ENCODE data around the gene GRAMD1A.

The GRAMD1A gene

DNA sequence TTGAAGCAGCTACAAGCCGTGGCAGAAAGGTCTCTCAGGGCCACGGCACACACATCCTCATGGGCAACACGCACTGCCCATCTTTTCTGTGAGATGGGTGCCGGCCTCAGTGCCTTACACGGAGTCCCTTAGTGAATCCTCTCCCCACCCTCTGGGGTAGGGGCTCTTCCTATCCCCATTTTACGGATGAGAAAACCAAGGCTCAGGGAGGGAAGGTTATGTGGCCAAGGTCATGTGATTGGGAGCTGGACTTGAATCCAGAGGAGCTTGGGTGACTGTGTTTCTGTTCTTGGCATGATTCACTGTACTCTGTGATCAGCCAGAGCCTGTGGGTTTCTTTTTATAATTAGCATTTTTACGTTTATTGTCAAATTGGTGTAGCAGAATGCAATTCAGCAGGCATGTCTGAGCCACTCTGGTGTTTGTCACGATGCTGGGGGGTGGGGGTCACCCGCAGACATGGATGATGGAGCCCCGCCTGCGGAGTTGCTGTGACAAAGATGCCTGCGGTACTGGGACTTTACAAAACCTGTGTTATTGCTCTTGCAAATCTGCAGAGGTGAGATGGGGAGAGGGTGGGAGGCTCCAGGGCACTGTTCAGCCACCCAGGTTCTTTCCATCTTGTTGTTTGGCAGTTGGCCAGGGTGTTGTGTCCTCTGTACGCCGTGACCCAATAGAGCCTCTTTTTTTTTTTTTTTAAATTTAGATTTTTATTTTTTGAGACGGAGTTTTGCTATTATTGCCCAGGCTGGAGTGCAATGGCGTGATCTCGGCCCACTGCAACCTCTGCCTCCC is 34.7 kb downstream of the GRAMD1A start:
- DNase-seq (ENCODE audit: low read depth): no peak
- H3K4me3 ChIP-seq (ENCODE audit: low read length): no peak overlapping the region
- TF ChIP-seq, protein P1, sequence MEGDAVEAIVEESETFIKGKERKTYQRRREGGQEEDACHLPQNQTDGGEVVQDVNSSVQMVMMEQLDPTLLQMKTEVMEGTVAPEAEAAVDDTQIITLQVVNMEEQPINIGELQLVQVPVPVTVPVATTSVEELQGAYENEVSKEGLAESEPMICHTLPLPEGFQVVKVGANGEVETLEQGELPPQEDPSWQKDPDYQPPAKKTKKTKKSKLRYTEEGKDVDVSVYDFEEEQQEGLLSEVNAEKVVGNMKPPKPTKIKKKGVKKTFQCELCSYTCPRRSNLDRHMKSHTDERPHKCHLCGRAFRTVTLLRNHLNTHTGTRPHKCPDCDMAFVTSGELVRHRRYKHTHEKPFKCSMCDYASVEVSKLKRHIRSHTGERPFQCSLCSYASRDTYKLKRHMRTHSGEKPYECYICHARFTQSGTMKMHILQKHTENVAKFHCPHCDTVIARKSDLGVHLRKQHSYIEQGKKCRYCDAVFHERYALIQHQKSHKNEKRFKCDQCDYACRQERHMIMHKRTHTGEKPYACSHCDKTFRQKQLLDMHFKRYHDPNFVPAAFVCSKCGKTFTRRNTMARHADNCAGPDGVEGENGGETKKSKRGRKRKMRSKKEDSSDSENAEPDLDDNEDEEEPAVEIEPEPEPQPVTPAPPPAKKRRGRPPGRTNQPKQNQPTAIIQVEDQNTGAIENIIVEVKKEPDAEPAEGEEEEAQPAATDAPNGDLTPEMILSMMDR (IDR thresholded peaks at IDR 0.05; ENCODE audit: insufficient read depth, low read depth, low read length, missing control alignments): no peak

DNA sequence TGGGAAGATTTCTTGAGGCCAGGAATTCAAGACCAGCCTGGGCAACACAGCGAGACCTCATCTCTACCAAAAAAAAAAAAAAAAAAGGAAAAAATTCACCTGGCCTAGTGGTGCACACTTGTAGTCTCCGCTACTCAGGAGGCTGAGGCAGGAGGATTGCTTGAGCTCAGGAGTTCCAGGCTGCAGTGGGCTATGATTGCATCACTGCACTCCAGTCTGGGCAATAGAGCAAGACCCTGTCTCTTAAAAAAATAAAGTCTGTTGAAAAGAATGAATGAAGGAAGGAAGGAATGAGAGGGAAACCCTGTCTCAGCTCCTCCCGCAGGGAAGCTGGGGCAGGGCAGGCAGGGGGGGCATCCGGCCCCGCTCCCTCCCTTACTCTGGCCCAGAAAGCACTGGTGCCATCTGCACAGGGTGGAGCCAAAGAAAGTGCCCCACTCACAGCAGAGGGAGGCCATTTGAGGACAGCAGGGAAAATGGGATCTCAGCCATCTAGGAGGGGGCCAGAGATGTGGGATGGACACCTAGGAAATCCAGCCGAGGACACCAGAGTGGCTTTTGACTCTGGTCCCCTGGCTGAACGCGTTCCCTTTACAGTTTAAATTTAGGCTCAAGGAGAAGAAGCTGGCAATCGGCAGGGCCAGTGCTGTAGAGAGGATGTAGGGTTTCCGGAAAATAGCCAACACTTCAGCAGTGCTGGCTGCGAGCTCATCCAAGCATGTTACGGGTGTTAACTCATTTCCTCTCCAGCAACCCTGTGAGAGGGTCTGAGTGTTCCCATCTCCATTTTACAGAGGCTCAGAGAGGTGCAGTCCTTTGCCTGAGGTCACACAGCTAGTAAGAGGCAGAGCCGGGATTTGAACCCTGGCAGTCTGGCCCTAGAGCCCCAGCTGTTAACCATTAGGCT is 37.8 kb downstream of the GRAMD1A start:
- TF ChIP-seq, protein P1 (IDR thresholded peaks at IDR 0.05; ENCODE audit: insufficient read depth, low read depth, low read length, missing control alignments): no peak
- H3K4me3 ChIP-seq (ENCODE audit: low read length): no peak overlapping the region
- no peak for DNase-seq (ENCODE audit: low read depth)

DNA sequence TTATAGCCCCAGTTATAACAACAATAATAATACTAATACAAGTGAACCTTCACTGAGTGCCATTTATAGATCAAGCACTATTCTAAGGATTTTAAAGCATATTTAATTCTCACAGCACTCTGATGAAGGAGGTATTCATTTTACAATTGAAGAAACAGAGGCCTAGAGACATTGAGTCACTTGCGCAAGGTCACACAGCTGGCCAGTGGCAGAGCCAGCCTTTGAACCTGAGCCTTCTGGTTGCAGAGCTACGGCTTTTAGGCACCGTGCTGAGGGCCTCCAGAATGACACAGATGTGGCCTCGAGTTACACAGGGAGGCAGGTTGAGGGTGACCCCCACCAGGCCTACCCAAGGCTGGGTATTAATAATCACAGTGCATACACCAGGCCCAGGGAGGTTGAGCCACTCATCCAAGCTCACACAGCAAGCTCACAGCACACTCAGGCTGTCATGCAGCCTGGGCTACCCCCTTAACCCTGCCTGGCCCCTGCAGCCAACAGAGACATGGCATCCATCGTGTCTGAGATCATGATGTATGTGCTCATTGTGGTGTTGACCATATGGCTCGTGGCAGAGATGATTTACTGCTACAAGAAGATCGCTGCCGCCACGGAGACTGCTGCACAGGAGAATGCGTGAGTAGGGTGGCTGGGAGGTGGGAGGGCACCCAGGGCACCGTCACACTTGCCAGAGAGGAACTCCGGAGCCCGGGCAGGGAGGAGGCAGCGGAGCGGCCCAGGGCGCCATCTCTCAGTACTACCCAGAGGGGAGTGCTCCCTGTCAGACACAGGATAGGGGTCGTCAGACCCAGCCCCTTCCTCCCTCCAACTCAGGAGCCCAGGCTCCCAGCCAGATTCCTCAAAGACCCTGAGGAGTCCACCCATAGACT is 38.7 kb downstream of the GRAMD1A start:
- DNase-seq (ENCODE audit: low read depth): no peak
- TF ChIP-seq, protein P1 (IDR thresholded peaks at IDR 0.05; ENCODE audit: insufficient read depth, low read depth, low read length, missing control alignments): no peak
- H3K4me3 ChIP-seq (ENCODE audit: low read length): no peak overlapping the region

DNA sequence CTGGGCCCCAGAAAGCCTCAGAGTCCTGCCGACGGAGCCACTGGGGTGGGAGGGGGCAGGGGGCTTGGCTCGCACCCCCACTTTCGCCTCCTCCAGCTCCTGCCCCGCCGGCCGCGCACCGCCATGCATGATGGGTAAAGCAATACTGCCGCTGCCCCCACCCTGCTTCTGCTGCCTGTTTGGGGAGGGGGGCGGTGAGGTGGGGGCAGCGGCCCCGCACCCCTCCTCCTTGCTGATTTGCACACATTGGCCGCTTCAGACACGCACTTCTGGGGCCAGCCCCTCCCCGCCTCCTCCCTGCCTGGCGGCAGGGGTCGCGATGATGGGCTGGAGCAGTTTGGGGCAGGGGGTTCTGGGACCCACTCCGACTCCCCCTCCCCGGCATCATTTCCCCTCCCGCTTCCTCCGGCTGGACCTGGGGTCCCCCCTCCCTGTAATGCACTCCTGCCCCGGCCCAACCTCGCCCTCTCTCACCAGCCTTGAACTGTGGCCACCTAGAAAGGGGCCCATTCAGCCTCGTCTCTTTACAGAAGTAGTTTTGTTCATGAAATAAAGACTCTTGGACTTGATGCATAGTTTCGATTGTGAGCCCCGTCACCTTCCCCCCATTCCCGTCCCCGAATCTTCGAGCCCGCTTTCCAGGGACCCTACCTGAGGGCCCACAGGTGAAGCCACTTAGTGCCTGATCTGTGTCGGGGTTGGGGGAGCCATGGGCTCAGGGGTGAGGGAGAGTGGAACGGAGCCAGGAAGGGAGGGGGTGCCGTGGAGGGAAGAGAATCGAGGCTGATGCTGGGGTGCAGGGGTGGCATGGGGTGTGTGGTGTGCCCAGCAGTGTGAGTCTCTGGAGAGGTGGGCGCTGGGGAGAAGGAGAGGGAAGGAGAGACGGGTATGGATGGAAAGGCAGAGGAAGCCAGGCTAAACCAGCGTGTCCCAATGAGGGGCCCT is 40.0 kb downstream of the GRAMD1A start:
- TF ChIP-seq, protein P1 (IDR thresholded peaks at IDR 0.05; ENCODE audit: insufficient read depth, low read depth, low read length, missing control alignments): no peak
- no peak for DNase-seq (ENCODE audit: low read depth)
- H3K4me3 ChIP-seq (ENCODE audit: low read length): no peak overlapping the region

DNA sequence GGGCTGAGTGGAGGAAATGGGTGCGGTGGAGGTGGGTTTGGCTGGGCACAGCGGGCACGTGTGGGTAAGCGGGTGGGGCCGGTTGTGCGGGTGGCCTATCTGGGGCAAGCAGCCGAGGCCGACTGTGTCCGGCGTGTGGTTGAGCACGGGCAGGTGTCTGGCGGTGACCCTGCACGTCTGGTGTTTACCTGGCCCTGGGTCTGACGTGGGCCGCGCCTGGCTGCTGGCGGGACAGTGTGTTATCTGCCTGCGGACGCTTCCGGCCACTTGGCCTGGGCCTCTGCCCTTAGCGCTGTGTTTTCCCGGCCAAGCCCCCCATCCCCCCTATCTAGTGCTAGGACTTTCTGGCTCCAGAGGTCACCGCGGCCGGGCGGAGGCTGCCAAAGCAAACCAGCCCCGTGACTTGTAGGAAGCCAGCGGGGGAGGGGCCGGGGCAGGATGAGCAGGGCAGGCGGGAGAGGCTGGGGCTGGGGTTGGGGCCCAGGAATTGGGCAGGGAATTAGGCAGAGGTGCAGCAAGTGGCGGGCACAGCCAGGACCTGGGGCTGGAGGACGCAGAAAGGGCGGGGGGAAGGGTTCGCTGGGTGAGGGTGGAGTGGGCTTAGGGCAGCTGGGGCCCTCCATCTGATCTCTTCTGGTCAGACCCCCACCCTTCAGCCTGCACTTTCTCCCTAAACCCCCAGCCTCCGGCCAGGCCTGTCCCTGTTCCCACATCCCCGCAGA is 40.9 kb downstream of the GRAMD1A start:
- TF ChIP-seq, protein P1 (IDR thresholded peaks at IDR 0.05; ENCODE audit: insufficient read depth, low read depth, low read length, missing control alignments): no peak
- no peak overlapping the region for H3K4me3 ChIP-seq (ENCODE audit: low read length)

More for the DNA sequence above, 40.9 kb downstream of the GRAMD1A start:
- DNase-seq (ENCODE audit: low read depth): no peak
